ENCODE results near the gene MYLIP. TPM values are rescaled to one million over a fixed set of nuclear protein-coding genes. Genes with fewer than 3 reads are reported as not detected.

MYLIP gene
- total RNA-seq, 1 experiment from 2014 or later = 50.0 TPM

GRCh38 chr6:16118825-16119224 is 10.1 kb upstream of the MYLIP start:
- H3K36me3 Mint-ChIP-seq = no peaks in the 10 kb centered on the region

GRCh38 chr6:16121339-16121738 is 7.5 kb upstream of the MYLIP start:
- H3K27me3 Mint-ChIP-seq (ENCODE audit: low read depth) = no peaks in the 10 kb centered on the region
- ATAC-seq = no peak
- no peaks in the 10 kb centered on the region for H3K36me3 Mint-ChIP-seq
- ChIA-PET CTCF (interaction anchor here (0.8 kb wide), 1 partner anchor 228 kb away, joined by 3 read pairs; no protein-coding TSS in a partner anchor), POLR2A (no interaction called here)
- no peak for DNase-seq (ENCODE audit: low spot score)
- H3K9me3 Mint-ChIP-seq = no peaks in the 10 kb centered on the region
- no peak overlapping the region for H3K27ac Mint-ChIP-seq
- TF ChIP-seq ATF6 (CRISPR knock-in tag; IDR thresholded peaks at IDR 0.05) = no peak
- no peak for TF ChIP-seq NFATC4 (CRISPR knock-in tag; IDR thresholded peaks at IDR 0.05)
- TF ChIP-seq CDX4 (CRISPR knock-in tag; IDR thresholded peaks at IDR 0.05; ENCODE audit: borderline replicate concordance) = no peak
- no peak for TF ChIP-seq MLX (CRISPR knock-in tag; IDR thresholded peaks at IDR 0.05)
- no peak for TF ChIP-seq GABPB1 (CRISPR knock-in tag; IDR thresholded peaks at IDR 0.05)
- no peak for TF ChIP-seq ETV6 (CRISPR knock-in tag; IDR thresholded peaks at IDR 0.05)
- no peaks in the 10 kb centered on the region for H3K4me1 Mint-ChIP-seq
- no peak overlapping the region for H3K4me3 Mint-ChIP-seq

More at GRCh38 chr6:16118825-16119224, 10.1 kb upstream of the MYLIP start:
- ChIA-PET POLR2A (no interaction called here), CTCF (no interaction called here)
- TF ChIP-seq OVOL2 (CRISPR knock-in tag; IDR thresholded peaks at IDR 0.05; ENCODE audit: borderline replicate concordance) = no peak
- no peak for TF ChIP-seq E2F5 (CRISPR knock-in tag; IDR thresholded peaks at IDR 0.05)
- TF ChIP-seq ATF3 (CRISPR knock-in tag; conservative IDR thresholded peaks at IDR 0.05) = no peak
- no peak for TF ChIP-seq E2F1 (CRISPR knock-in tag; IDR thresholded peaks at IDR 0.05)
- DNase-seq (ENCODE audit: low spot score) (no peak), ATAC-seq (no peak)
- Mint-ChIP-seq H3K27ac (no peak overlapping the region), H3K27me3 (ENCODE audit: low read depth) (no peaks in the 10 kb centered on the region), H3K4me1 (no peaks in the 10 kb centered on the region), H3K4me3 (no peak overlapping the region), H3K9me3 (no peaks in the 10 kb centered on the region)

- H3K9me3 Mint-ChIP-seq = no peaks in the 10 kb centered on the region
- DNase-seq (ENCODE audit: low spot score) = no peak
- ChIA-PET CTCF (no interaction called here), POLR2A (no interaction called here)
- no peak for ATAC-seq
- no peak for TF ChIP-seq GRHL2 (CRISPR knock-in tag; IDR thresholded peaks at IDR 0.05; ENCODE audit: insufficient replicate concordance, severe bottlenecking)
- no peak for TF ChIP-seq FOXK1 (CRISPR knock-in tag; IDR thresholded peaks at IDR 0.05)
- no peak for TF ChIP-seq PREB (CRISPR knock-in tag; IDR thresholded peaks at IDR 0.05; ENCODE audit: borderline replicate concordance)
- TF ChIP-seq EMX1 (CRISPR knock-in tag; IDR thresholded peaks at IDR 0.05) = no peak
- no peak for TF ChIP-seq ZNF232 (CRISPR knock-in tag; IDR thresholded peaks at IDR 0.05)
- TF ChIP-seq SP1 (CRISPR knock-in tag; conservative IDR thresholded peaks at IDR 0.05) = no peak
- TF ChIP-seq CTCF (IDR thresholded peaks at IDR 0.05) = no peak
- no peak for TF ChIP-seq ZNF317 (CRISPR knock-in tag; IDR thresholded peaks at IDR 0.05; ENCODE audit: borderline replicate concordance, low read depth)
- no peak for TF ChIP-seq NR3C1 (CRISPR knock-in tag; conservative IDR thresholded peaks at IDR 0.05; ENCODE audit: low read depth)
- TF ChIP-seq GABPB1 (CRISPR knock-in tag; IDR thresholded peaks at IDR 0.05) = no peak
- TF ChIP-seq SMAD3 (CRISPR knock-in tag; IDR thresholded peaks at IDR 0.05; ENCODE audit: borderline replicate concordance) = no peak
- H3K36me3 Mint-ChIP-seq = no peaks in the 10 kb centered on the region
- no peak overlapping the region for H3K27ac Mint-ChIP-seq
- H3K4me1 Mint-ChIP-seq = no peaks in the 10 kb centered on the region
- no peak overlapping the region for H3K4me3 Mint-ChIP-seq
- H3K27me3 Mint-ChIP-seq (ENCODE audit: low read depth) = no peaks in the 10 kb centered on the region
These were observed 6.7 kb upstream of the MYLIP start for GRCh38 chr6:16122197-16122596.
